ENCODE results near the gene SORCS2.

Gene SORCS2

GRCh38 chr4:7762376-7763030 is 570.2 kb downstream of the SORCS2 start:
- POLR2A ChIA-PET, result interaction anchor here (0.5 kb wide), 1 partner anchor 142 kb away, joined by 4 read pairs; no protein-coding TSS in a partner anchor
- Histone ChIP-seq H3K9me3 (ENCODE audit: control insufficient read depth, insufficient read depth, low read depth, low read length) (no peaks in the 10 kb centered on the region), H3K4me3 (ENCODE audit: low read depth, low read length) (no peak overlapping the region), H3K36me3 (ENCODE audit: control insufficient read depth in 2 of 2, insufficient read depth in 1 of 2, low read length in 2 of 2) (peaks cover 0 to 5% of the 10 kb centered on the region in 2 experiments; a peak in 1 of 3 replicates), H3K4me1 (ENCODE audit: control insufficient read depth, insufficient read depth, low read length) (no peaks in the 10 kb centered on the region; the same call in 1 of the 2 replicates), H3K27ac (ENCODE audit: extremely low read depth, low read depth, low read length) (no peak overlapping the region)
- TF ChIP-seq ZNF791 (tag by site-specific recombination; IDR thresholded peaks at IDR 0.05) (no peak), ZNF341 (tag by site-specific recombination; IDR thresholded peaks at IDR 0.05; ENCODE audit: low read depth) (no peak)
- CTCF ChIA-PET, result interaction anchor here (0.8 to 3.5 kb wide), 13 partner anchors 8 to 304 kb away, joined by 3 to 37 read pairs (median 4); no protein-coding TSS in a partner anchor

GRCh38 chr4:7763106-7763505 is 570.8 kb downstream of the SORCS2 start:
- Histone ChIP-seq H3K27ac (ENCODE audit: extremely low read depth, low read depth, low read length) (no peak overlapping the region), H3K4me1 (ENCODE audit: control insufficient read depth, insufficient read depth, low read length) (no peaks in the 10 kb centered on the region; the same call in 1 of the 2 replicates), H3K36me3 (ENCODE audit: control insufficient read depth in 2 of 2, insufficient read depth in 1 of 2, low read length in 2 of 2) (peaks cover 0 to 6% of the 10 kb centered on the region in 2 experiments; a peak in 1 of 3 replicates), H3K4me3 (ENCODE audit: low read depth, low read length) (no peak overlapping the region), H3K9me3 (ENCODE audit: control insufficient read depth, insufficient read depth, low read depth, low read length) (no peaks in the 10 kb centered on the region)
- POLR2A ChIA-PET, result no interaction called here
- no peak for TF ChIP-seq ZNF558 (tag by site-specific recombination; IDR thresholded peaks at IDR 0.05)
- no peak for TF ChIP-seq ZNF48 (tag by site-specific recombination; IDR thresholded peaks at IDR 0.05)
- TF ChIP-seq OVOL3 (tag by site-specific recombination; IDR thresholded peaks at IDR 0.05), result no peak
- CTCF ChIA-PET, result interaction anchor here (1.1 to 3.5 kb wide), 3 partner anchors 40 to 254 kb away, joined by 3 to 37 read pairs (median 3); no protein-coding TSS in a partner anchor

- no peak overlapping the region for H3K4me3 ChIP-seq (ENCODE audit: low read depth, low read length)
- H3K9me3 ChIP-seq (ENCODE audit: control insufficient read depth, insufficient read depth, low read depth, low read length), result no peaks in the 10 kb centered on the region
- peaks cover 0 to 12% of the 10 kb centered on the region in 2 experiments; a peak in 1 of 3 replicates for H3K36me3 ChIP-seq (ENCODE audit: control insufficient read depth in 2 of 2, insufficient read depth in 1 of 2, low read length in 2 of 2)
- ChIA-PET CTCF (interaction anchor here (0.6 to 3.5 kb wide), 2 partner anchors 40 to 220 kb away, joined by 3 to 37 read pairs; no protein-coding TSS in a partner anchor), POLR2A (no interaction called here)
- no peaks in the 10 kb centered on the region for H3K4me1 ChIP-seq (ENCODE audit: control insufficient read depth, insufficient read depth, low read length)
- H3K27ac ChIP-seq (ENCODE audit: extremely low read depth, low read depth, low read length), result no peak overlapping the region
- TF ChIP-seq ZFHX2 (tag by site-specific recombination; conservative IDR thresholded peaks at IDR 0.05) (no peak), GLIS2 (tag by site-specific recombination; IDR thresholded peaks at IDR 0.05) (no peak)
Measured at GRCh38 chr4:7763788-7764187, 571.5 kb downstream of the SORCS2 start.

GRCh38 chr4:7764466-7764865 is 572.1 kb downstream of the SORCS2 start:
- Histone ChIP-seq H3K27ac (ENCODE audit: extremely low read depth, low read depth, low read length) (no peak overlapping the region), H3K4me3 (ENCODE audit: low read depth, low read length) (no peak overlapping the region), H3K9me3 (ENCODE audit: control insufficient read depth, insufficient read depth, low read depth, low read length) (no peaks in the 10 kb centered on the region), H3K36me3 (ENCODE audit: control insufficient read depth in 2 of 2, insufficient read depth in 1 of 2, low read length in 2 of 2) (peaks cover 0 to 12% of the 10 kb centered on the region in 2 experiments; a peak in 1 of 3 replicates), H3K4me1 (ENCODE audit: control insufficient read depth, insufficient read depth, low read length) (no peaks in the 10 kb centered on the region)
- ChIA-PET POLR2A (no interaction called here), CTCF (interaction anchor here (0.6 kb wide), 1 partner anchor 219 kb away, joined by 3 read pairs; no protein-coding TSS in a partner anchor)
- no peak for TF ChIP-seq ZNF174 (tag by site-specific recombination; IDR thresholded peaks at IDR 0.05)
- no peak for TF ChIP-seq ZNF362 (tag by site-specific recombination; IDR thresholded peaks at IDR 0.05)
- no peak for TF ChIP-seq ZNF18 (tag by site-specific recombination; IDR thresholded peaks at IDR 0.05)
- TF ChIP-seq ZNF423 (tag by site-specific recombination; IDR thresholded peaks at IDR 0.05), result no peak
- no peak for TF ChIP-seq SP2 (tag by site-specific recombination; IDR thresholded peaks at IDR 0.05)
- TF ChIP-seq PRDM1 (tag by site-specific recombination; IDR thresholded peaks at IDR 0.05), result no peak
- no peak for TF ChIP-seq IKZF3 (tag by site-specific recombination; IDR thresholded peaks at IDR 0.05)
- no peak for TF ChIP-seq ZNF23 (tag by site-specific recombination; IDR thresholded peaks at IDR 0.05; ENCODE audit: borderline replicate concordance)
- no peak for TF ChIP-seq ZNF529 (tag by site-specific recombination; IDR thresholded peaks at IDR 0.05; ENCODE audit: insufficient replicate concordance)
- no peak for TF ChIP-seq ZBTB10 (tag by site-specific recombination; IDR thresholded peaks at IDR 0.05)
- TF ChIP-seq HOXA7 (CRISPR knock-in tag; IDR thresholded peaks at IDR 0.05; ENCODE audit: borderline replicate concordance), result no peak

All from HEK293 (cell line).